Mesothelial cell of epicardium (in vitro differentiated cells): Measurements from ENCODE around the gene TSNAXIP1. TPM values are rescaled to one million over a fixed set of nuclear protein-coding genes. Genes with fewer than 3 reads are reported as not detected.

Experiments
- DNase-seq, 2 experiments: peaks; one replicate each; pipeline ENCODE4 v3.0.0; 2021; ENCODE audit warnings: low spot score in 2 of 2; ENCODE audit not compliant: unreplicated experiment in 2 of 2
- H3K27ac Mint-ChIP-seq: 2 replicates; pipeline ENCODE4 v1.8.0; 2021; ENCODE audit warnings: mixed read lengths
- H3K27me3 Mint-ChIP-seq: 2 replicates; pipeline ENCODE4 v1.8.0; 2021; ENCODE audit warnings: low read depth, mixed read lengths
- H3K36me3 Mint-ChIP-seq: 2 replicates; pipeline ENCODE4 v1.8.0; 2021; ENCODE audit warnings: mixed read lengths
- H3K4me1 Mint-ChIP-seq: 2 replicates; pipeline ENCODE4 v1.8.0; 2021; ENCODE audit warnings: mixed read lengths
- H3K4me3 Mint-ChIP-seq: 2 replicates; pipeline ENCODE4 v1.8.0; 2021; ENCODE audit warnings: mild to moderate bottlenecking, moderate library complexity, mixed read lengths
- H3K9me3 Mint-ChIP-seq: 2 replicates; pipeline ENCODE4 v1.8.0; 2021; ENCODE audit warnings: mixed read lengths
- total RNA-seq: library from RNA; stranded (reverse); gene quantifications from 3 replicates; pipeline ENCODE4 v1.2.1, GENCODE V29; 2021
- TF ChIP-seq, protein P1 (sequence below): fragments of 200-600 bp; sonication (generic); IDR thresholded peaks from one replicate; pipeline ENCODE4 v1.5.0; 2021; ENCODE audit warnings: antibody characterized with exemption; ENCODE audit not compliant: unreplicated experiment

Gene TSNAXIP1
- total RNA-seq, 1 donor from 2014 or later = 4.8 TPM

DNA sequence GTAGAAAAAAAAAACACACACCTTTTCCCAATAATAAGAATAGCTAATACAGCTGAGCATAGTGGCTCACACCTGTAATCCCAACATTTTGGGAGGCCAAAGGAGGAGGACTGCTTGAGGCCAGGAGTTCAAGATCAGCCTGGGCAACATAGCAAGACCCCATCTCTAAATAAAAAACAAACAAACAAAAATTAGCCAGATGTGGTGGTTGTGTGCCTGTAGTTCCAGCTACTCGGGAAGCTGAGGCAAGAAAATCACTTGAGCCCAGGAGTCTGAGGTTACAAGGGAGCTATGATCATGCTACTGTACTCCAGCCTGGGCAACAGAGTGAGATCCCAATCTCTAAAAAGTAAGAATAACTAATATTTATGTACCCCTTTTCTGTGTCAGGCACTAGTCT is 44.8 kb upstream of the TSNAXIP1 start:
- TF ChIP-seq, protein P1, sequence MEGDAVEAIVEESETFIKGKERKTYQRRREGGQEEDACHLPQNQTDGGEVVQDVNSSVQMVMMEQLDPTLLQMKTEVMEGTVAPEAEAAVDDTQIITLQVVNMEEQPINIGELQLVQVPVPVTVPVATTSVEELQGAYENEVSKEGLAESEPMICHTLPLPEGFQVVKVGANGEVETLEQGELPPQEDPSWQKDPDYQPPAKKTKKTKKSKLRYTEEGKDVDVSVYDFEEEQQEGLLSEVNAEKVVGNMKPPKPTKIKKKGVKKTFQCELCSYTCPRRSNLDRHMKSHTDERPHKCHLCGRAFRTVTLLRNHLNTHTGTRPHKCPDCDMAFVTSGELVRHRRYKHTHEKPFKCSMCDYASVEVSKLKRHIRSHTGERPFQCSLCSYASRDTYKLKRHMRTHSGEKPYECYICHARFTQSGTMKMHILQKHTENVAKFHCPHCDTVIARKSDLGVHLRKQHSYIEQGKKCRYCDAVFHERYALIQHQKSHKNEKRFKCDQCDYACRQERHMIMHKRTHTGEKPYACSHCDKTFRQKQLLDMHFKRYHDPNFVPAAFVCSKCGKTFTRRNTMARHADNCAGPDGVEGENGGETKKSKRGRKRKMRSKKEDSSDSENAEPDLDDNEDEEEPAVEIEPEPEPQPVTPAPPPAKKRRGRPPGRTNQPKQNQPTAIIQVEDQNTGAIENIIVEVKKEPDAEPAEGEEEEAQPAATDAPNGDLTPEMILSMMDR = no peak
- Mint-ChIP-seq H3K27ac (no peak overlapping the region), H3K36me3 (peaks cover 9% of the 10 kb centered on the region), H3K27me3 (no peaks in the 10 kb centered on the region), H3K4me3 (no peak overlapping the region), H3K9me3 (no peaks in the 10 kb centered on the region), H3K4me1 (no peaks in the 10 kb centered on the region)
- DNase-seq = no peak

GRCh38 chr16:67762385-67762784 is 44.3 kb upstream of the TSNAXIP1 start:
- TF ChIP-seq, protein P1 = no peak
- peaks cover 11% of the 10 kb centered on the region for H3K36me3 Mint-ChIP-seq
- H3K27ac Mint-ChIP-seq = no peak overlapping the region
- no peaks in the 10 kb centered on the region for H3K27me3 Mint-ChIP-seq
- no peak overlapping the region for H3K4me3 Mint-ChIP-seq
- no peak for DNase-seq
- no peaks in the 10 kb centered on the region for H3K9me3 Mint-ChIP-seq
- H3K4me1 Mint-ChIP-seq = no peaks in the 10 kb centered on the region

- Mint-ChIP-seq H3K27ac (no peak overlapping the region), H3K4me3 (no peak overlapping the region), H3K9me3 (no peaks in the 10 kb centered on the region), H3K27me3 (no peaks in the 10 kb centered on the region), H3K36me3 (peaks cover 11% of the 10 kb centered on the region), H3K4me1 (no peaks in the 10 kb centered on the region)
- TF ChIP-seq, protein P1 = no peak
- DNase-seq = no peak
Measured at GRCh38 chr16:67763066-67763465, 43.6 kb upstream of the TSNAXIP1 start.

DNA sequence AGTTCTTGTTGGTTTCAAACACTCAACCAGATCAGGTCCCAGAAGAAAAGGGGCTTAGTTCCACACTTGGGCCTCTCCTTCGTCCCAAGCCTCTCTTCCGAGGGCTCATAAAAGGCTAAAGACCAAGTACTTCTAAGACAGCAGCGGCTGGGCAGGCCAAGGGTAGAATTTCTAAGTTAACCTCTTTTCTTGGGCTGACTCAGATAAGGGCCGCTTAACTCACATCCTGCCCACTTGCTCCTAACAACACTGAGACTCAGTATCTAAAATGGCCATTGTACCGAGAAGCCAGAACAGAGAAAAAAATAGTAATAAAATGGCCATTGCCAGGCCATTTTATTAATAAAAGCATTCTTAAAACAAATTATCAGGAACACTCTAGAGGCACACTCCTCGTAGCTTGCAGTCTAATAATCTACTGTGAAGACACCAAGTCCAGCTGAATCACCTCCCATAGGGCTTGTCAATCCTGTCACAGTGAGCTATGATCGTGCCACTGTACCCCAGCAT is 42.5 kb upstream of the TSNAXIP1 start:
- Mint-ChIP-seq H3K27me3 (no peaks in the 10 kb centered on the region), H3K36me3 (peaks cover 11% of the 10 kb centered on the region), H3K27ac (no peak overlapping the region), H3K4me1 (no peaks in the 10 kb centered on the region), H3K4me3 (no peak overlapping the region), H3K9me3 (no peaks in the 10 kb centered on the region)
- TF ChIP-seq, protein P1 = no peak
- no peak for DNase-seq

DNA sequence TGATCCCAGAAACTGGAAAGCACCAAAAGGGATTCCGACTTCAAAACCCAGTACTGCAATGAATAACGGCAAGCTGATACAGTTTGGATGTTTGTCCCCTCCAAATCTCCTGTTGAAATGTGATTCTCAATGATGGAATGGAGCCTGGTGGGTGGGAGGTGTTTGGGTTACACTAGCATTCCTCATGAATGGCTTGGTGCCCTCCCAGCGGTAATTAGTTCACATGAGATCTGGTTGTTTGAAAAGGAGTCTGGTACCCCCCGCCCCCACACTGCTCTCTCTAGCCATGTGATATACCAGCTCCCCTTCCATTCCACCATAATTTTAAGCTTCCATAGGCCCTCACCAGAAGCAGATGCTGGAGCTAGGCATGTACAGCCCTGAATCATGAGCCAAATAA is 40.4 kb upstream of the TSNAXIP1 start:
- Mint-ChIP-seq H3K4me3 (no peak overlapping the region), H3K27me3 (no peaks in the 10 kb centered on the region), H3K27ac (peak overlapping the region; percentile 18), H3K36me3 (peaks cover 17% of the 10 kb centered on the region), H3K4me1 (peaks cover 6% of the 10 kb centered on the region), H3K9me3 (no peaks in the 10 kb centered on the region)
- TF ChIP-seq, protein P1 = no peak
- no peak for DNase-seq

DNA sequence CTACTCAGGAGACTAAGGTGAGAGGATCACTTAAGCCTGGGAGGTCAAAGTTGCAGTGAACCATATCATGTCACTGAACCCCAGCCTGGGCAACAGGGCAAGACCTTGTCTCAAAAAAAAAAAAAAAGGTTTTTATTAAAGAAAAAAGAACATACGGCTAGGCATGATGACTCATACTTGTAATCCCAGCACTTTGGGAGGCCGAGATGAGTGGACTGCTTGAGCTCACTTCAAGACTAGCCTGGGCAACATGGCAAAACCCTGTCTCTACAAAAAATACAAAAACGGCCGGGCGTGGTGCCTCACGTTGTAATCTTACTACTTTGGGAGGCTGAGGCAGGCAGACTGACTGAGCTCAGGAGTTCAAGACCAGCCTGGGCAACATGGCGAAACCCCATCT is 38.7 kb upstream of the TSNAXIP1 start:
- Mint-ChIP-seq H3K36me3 (peaks cover 21% of the 10 kb centered on the region), H3K27ac (no peak overlapping the region), H3K27me3 (no peaks in the 10 kb centered on the region), H3K4me1 (peaks cover 6% of the 10 kb centered on the region), H3K9me3 (no peaks in the 10 kb centered on the region), H3K4me3 (no peak overlapping the region)
- DNase-seq = no peak
- TF ChIP-seq, protein P1 = no peak
